ENCODE data around the gene UNC93A.
"Not testable (repeated sequence)": the region's sequence is repeated elsewhere in the genome, so short reads cannot be mapped to it uniquely, and the experiment has no call there.

The UNC93A gene

DNA sequence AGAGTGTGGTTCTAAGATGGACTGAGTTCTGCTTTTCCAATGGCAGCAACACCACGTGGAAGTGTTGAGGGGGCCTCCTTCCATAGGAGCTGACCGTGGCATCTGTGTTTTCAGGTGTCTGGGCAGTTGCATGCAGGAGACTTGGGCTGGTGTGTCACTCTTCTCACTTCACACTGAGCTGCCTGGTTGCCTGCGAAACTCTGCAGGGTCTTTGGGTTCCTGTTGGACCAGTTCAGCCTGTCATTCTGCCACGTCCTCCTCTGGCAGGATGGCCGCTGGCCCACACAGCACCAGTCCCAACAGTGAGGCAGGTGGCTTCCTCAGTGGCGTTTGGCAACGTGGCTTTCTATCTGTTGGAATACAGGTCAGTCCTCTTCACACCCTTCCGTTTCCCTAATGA lies 16.1 kb upstream of the UNC93A start:
- TF ChIP-seq POLR2AphosphoS5 (IDR thresholded peaks at IDR 0.05; ENCODE audit: low read depth, low read length) (no peak), TAF1 (IDR thresholded peaks at IDR 0.05; ENCODE audit: borderline replicate concordance, low read depth, low read length) (no peak), POLR2A (IDR thresholded peaks at IDR 0.05; ENCODE audit: low read depth, low read length) (no peak)
- FAIRE-seq (no peak), DNase-seq (ENCODE audit: insufficient read length) (no peak)

DNA sequence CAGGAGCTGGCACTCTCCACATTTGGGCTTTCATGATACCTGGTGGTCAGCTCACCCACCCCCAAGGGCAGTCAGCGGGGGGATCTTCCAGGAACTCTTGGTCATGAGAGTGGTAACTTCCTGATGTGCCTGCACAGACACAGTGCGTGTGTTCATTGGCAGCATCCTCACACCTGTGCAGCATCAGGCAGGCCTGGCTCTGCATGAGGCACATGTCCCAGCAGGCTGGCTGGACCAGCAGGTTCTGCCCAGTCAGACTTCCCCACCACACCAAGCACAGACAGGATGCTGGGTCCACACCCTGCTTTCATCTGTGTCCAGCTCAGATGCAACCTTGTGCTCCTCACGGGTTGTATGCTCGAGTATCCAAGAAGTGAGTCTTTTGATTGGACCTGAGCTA lies 15.7 kb upstream of the UNC93A start:
- no peak for TF ChIP-seq TAF1 (IDR thresholded peaks at IDR 0.05; ENCODE audit: borderline replicate concordance, low read depth, low read length)
- no peak for TF ChIP-seq POLR2AphosphoS5 (IDR thresholded peaks at IDR 0.05; ENCODE audit: low read depth, low read length)
- TF ChIP-seq POLR2A (IDR thresholded peaks at IDR 0.05; ENCODE audit: low read depth, low read length): no peak
- DNase-seq (ENCODE audit: insufficient read length) (no peak), FAIRE-seq (no peak)

DNA sequence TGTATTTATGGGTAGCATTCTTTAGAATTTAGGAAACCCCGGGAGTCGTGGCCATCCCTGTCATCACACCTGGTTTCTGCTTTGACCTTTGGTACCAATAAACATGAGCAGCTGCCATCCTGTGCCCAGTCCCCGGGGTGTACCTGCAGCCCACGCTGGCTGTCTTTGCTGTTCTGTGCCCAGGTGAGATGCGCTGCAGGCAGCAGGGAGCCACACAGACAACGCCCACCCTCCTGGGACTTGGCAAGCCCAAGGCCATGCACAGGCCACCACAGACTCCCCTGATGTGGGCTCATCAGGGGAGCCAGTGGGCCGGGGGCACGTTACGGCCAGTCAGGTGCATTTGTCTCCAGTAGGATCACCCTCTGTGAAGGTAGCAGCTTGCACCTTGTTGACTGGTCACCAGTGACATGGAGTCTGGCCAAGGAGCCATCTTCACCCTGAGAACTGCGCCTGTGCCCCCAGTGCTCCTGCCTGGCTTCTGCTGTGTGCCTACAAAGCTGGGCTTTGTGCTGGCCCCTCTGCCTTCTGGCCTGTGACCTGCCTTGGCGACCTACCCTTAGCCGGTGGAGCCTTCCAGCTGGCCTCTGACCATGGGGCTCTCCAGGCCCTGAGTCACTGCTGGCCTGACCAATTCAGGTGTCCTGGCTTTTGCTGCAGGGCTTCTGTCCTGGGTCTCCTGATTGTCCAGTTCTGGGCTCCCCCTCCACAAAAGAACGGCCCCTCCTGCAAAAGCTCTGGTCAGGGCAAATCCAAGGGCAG lies 14.2 kb upstream of the UNC93A start:
- no peak for DNase-seq (ENCODE audit: insufficient read length)
- TF ChIP-seq POLR2AphosphoS5 (IDR thresholded peaks at IDR 0.05; ENCODE audit: low read depth, low read length) (no peak), TAF1 (IDR thresholded peaks at IDR 0.05; ENCODE audit: borderline replicate concordance, low read depth, low read length) (no peak), POLR2A (IDR thresholded peaks at IDR 0.05; ENCODE audit: low read depth, low read length) (no peak)
- no peak for FAIRE-seq

DNA sequence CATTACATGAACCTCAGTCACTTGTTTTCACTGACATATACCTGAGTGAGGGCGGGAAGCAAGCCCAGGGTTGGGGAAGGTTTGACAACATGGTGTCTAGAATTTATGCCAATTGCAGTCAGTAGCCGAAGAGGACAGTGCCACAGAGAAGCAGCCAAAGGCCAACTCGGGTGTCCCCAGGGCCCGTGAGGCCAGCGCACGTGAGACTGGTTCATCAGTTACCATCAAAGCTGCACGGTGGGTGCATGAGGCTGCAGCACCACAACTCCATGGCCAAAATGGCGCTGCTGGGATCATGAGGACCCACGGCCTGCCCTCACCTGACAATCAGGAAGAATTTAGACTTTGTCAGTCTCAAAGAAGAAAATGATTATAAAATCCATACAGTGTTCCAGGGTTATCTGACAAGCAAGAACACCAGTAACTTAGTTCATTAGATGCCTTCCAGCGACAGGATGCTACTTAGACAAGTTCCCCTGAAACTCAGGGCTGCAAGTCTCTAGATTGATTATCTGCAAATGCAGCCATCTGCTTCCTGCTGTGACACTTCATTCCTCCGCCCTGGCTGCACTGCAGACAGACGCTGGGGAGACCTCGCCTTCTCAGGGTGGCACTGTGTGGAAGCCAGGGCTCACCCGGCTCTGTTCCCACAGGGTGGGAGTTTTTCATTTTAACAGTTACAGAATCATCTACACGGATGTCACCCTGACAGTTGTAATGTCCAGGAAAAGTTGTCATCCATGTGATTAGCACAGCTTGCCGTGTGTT lies 12.8 kb upstream of the UNC93A start:
- not testable (repeated sequence) for DNase-seq (ENCODE audit: insufficient read length)
- FAIRE-seq: peak; percentile 79

DNA sequence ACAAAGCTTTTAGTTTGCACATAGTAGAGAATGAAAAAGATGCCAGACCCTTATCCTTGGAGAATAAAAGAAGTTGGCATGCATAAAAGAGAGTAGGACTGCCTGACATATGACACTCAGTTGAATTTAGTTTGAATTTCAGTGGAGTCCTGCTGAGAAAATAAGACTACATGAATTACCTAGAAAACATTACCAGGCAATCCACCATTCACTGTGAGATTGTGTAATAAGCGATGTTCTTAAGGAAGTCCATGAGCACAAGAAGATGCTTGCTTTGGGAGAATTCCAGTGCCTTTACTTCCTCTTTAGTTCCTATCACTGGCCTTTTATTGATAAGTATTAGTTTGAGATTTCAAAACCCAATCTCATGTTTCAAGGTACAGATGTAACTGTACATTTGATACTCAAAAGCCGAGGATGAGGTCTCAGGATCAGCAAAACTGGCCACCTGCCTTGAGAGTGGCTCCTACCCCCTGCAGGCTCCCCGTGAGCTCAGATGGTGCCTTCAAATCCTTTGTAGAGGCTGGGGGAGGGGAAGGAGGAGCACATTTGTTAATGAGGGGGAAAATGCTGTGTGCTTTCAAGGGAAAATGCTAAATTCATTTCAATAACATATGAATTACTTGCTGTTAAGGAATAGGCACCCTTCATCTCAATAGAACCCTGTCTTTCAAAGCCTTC lies 11.2 kb upstream of the UNC93A start:
- TF ChIP-seq POLR2A (IDR thresholded peaks at IDR 0.05; ENCODE audit: low read depth, low read length): no peak
- TF ChIP-seq POLR2AphosphoS5 (IDR thresholded peaks at IDR 0.05; ENCODE audit: low read depth, low read length): no peak
- no peak for TF ChIP-seq TAF1 (IDR thresholded peaks at IDR 0.05; ENCODE audit: borderline replicate concordance, low read depth, low read length)
- FAIRE-seq (no peak), DNase-seq (ENCODE audit: insufficient read length) (no peak)

DNA sequence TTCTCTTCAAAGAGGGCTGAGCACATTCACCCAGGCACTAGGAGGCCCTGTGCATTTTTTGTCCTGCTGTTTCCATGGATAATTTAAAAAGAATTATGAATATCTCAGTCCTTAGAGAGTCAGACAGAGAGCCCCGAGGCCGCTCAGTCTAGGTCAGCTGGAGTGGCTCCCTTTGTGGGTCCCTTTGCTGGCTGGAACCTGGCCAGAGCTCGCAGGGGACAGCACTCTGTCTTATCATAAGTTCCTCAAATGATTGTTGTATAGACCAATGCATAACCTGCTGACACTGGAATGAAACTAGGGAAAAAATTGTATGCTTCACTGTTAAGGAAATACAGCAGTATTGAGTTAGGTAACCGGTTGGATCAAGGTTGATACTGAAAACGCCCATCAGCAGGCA lies 10.6 kb upstream of the UNC93A start:
- DNase-seq (ENCODE audit: insufficient read length); FAIRE-seq: not testable (repeated sequence)

DNA sequence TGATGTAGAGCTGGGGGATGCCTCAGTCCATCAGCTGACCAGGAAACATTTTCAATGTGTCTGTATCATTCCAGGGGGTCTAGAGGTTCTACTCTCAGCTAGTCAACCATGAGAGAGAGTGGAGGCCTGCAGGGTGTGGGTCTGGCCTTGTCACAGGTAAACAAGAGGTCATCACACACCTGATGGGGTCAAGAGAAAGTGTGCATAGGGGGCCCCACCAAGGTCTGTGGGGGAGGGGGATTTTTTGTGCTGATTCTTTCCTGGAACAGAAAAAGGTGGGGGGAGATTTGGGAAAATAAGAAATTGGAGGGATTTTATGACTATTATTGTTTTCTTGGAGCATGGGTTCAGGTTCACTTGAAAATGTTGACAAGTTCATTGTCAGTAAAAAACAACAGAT lies 8.9 kb upstream of the UNC93A start:
- no peak for FAIRE-seq
- TF ChIP-seq POLR2AphosphoS5 (IDR thresholded peaks at IDR 0.05; ENCODE audit: low read depth, low read length) (no peak), POLR2A (IDR thresholded peaks at IDR 0.05; ENCODE audit: low read depth, low read length) (no peak), TAF1 (IDR thresholded peaks at IDR 0.05; ENCODE audit: borderline replicate concordance, low read depth, low read length) (no peak)
- DNase-seq (ENCODE audit: insufficient read length): no peak

DNA sequence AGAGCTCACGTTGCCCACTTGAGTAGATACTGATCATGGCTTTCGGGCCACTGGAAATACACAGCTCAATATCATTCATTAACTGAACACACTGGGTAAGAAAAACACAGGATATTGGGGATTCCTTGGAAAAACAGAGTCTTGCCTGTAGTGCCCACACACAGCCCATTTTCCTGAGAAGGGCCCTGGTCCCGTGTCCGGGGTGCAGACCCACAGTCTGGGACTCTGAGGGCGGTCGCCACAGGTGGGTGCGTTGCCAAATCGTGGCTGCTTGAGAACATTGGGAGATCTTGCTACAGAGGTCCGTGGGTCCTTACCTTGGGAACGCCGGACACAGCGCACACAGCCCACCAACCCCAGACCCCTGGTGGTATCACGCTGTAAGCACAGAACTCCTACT lies 6.5 kb upstream of the UNC93A start:
- DNase-seq (ENCODE audit: insufficient read length); FAIRE-seq: not testable (repeated sequence)

DNA sequence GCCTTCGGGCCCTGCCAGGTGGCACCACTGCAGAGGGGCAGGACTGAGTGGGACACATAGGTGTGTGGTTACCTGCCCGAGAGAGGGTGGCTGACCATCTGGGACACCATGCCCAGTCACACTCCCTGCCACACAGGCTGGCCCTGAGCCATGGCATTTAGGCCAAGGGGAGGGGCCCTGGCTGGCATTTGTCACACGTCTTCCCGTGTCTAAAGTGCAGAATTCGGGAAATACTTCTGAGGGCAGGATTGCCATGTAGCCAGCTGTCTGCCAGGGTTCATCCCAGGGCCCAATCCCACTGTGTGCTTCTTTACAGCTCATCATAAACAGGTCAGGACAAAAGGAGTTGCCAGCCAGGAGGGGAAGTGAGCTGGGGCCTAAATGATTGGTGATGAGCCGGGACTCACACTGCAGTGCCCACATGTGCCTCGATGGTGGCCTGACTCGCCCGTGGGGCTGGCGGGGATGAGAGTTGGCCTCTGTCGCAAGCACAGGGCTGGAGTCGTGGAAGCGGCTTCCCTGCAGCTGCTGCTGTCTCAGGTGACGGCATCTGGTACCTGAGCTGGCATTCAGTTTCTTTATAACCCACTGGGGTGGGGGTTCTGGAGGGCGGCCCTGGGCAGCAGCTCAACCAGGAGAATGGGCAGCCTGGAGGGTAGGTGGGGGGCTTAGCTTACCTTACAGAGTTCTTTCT lies 5.9 kb upstream of the UNC93A start:
- FAIRE-seq: no peak
- TF ChIP-seq POLR2AphosphoS5 (IDR thresholded peaks at IDR 0.05; ENCODE audit: low read depth, low read length) (no peak), TAF1 (IDR thresholded peaks at IDR 0.05; ENCODE audit: borderline replicate concordance, low read depth, low read length) (no peak)
- no peak for DNase-seq (ENCODE audit: insufficient read length)

DNA sequence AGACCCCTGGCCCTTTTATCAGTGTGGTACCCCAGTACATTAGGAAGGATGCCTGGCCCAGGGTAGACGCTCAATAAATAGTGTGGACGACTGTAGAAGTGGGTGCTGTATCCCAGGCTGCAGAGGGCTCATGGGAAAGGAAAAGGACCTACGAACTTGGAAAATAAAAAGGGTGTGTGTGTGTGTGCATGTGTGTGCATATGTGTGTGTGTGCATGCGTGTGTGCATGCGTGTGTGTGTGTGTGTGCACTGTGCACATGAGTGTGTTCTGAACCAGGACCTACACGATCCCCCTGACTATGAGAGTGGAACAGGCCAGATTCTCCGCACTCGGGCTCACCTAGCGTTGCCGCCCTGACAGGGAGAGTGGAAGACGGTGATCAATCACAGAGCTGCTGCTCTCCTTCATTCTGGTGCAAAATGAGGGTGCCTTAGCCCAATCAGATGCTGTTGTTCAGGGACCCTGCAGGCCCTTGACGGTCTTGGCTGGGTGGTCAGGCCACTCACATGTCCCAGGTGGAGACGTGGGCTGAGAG lies 3.5 kb upstream of the UNC93A start:
- no peak for TF ChIP-seq TAF1 (IDR thresholded peaks at IDR 0.05; ENCODE audit: borderline replicate concordance, low read depth, low read length)
- no peak for TF ChIP-seq POLR2AphosphoS5 (IDR thresholded peaks at IDR 0.05; ENCODE audit: low read depth, low read length)
- TF ChIP-seq POLR2A (IDR thresholded peaks at IDR 0.05; ENCODE audit: low read depth, low read length): no peak
- DNase-seq (ENCODE audit: insufficient read length): no peak
- no peak for FAIRE-seq

DNA sequence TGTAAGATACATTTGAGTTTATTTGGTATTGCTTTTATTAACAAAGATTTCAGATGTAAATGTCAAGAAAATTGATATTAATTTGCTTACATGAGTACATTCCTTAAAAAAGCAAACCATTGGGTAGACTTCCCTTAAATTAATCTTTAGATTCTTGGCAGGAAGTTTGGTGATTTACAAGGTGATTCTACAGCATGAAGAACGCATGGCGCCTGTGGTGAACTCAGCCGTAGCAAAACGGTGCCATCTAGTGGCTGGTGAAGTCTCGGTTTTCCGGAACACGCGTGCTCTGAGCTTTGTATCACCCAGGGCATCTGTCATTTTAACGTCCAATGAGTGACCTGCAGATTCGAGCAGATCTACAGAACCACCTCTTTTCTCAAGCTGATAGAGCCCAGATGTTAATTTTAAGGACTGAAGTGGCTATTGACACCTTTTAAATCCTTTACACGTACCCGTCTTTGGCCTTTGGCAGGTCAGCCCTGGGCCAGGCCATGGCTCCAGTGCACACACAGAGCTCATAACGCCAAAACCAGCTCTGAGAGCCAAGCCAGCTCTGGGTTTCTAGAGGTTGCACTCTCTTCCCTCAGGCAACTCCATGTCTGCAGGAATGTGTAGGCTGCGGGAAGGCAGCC lies 2.4 kb upstream of the UNC93A start:
- FAIRE-seq: peak; percentile 98
- DNase-seq (ENCODE audit: insufficient read length): not testable (repeated sequence)

DNA sequence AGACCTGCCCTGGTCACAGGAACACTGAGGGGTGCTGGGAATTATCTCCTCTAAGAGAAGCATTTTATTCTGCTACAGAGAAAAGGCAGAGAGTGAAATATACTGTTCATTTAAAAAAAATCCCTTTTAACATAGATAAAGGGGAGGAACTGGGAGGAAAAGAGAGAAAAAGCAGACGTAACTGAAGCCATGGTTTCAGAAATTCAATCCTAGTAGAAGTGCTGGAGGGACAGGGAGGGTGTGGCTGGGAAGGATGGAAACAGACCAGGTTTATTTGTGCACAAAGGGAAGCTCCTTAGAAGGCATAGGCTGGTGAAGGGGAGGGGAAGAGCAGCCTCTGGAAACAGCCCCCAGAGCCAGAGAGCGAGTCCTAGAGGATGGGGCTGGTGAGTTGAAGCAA lies 1.8 kb upstream of the UNC93A start:
- not testable (repeated sequence) for DNase-seq (ENCODE audit: insufficient read length)
- FAIRE-seq: peak; percentile 33
